Neural progenitor cell (in vitro differentiated cells): ENCODE data around the gene COL5A3. TPM values are rescaled to one million over a fixed set of nuclear protein-coding genes. Genes with fewer than 3 reads are reported as not detected.

Experiments
- DNase-seq: peaks from one replicate; pipeline ENCODE4 v3.0.0-alpha.2; 2016; ENCODE audit warnings: low spot score
- H2AFZ ChIP-seq: fragments of 200-600 bp; sonication (generic); replicated peaks from 2 replicates; pipeline ENCODE4 v1.6.1; 2016; ENCODE audit warnings: antibody characterized with exemption
- H3F3A ChIP-seq: fragments of 200-600 bp; sonication (generic); 2 replicates; pipeline ENCODE4 v1.6.1; 2016; ENCODE audit warnings: antibody characterized with exemption, low read depth
- H3K27ac ChIP-seq: fragments of 200-600 bp; sonication (generic); 2 replicates; pipeline ENCODE4 v1.5.1; 2016; ENCODE audit warnings: mild to moderate bottlenecking
- H3K27me3 ChIP-seq: fragments of 200-600 bp; sonication (generic); 2 replicates; pipeline ENCODE4 v1.6.1; 2016; ENCODE audit warnings: mild to moderate bottlenecking, moderate library complexity
- H3K36me3 ChIP-seq: fragments of 200-600 bp; sonication (generic); 2 replicates; pipeline ENCODE4 v1.5.1; 2016
- H3K4me1 ChIP-seq: fragments of 200-600 bp; sonication (generic); 2 replicates; pipeline ENCODE4 v1.6.1; 2016; ENCODE audit warnings: mixed run types
- H3K4me2 ChIP-seq: fragments of 200-600 bp; sonication (generic); 2 replicates; pipeline ENCODE4 v1.6.1; 2016
- H3K4me3 ChIP-seq: fragments of 200-600 bp; sonication (generic); 2 replicates; pipeline ENCODE4 v1.5.1; 2016
- H3K79me2 ChIP-seq: fragments of 200-600 bp; sonication (generic); 2 replicates; pipeline ENCODE4 v1.6.1; 2016; ENCODE audit warnings: low read depth
- H3K9ac ChIP-seq: fragments of 200-600 bp; sonication (generic); 2 replicates; pipeline ENCODE4 v1.6.1; 2016
- H3K9me3 ChIP-seq: fragments of 200-600 bp; sonication (generic); 2 replicates; pipeline ENCODE4 v1.5.1; 2016; ENCODE audit warnings: low read depth
- H4K20me1 ChIP-seq: fragments of 200-600 bp; sonication (generic); 2 replicates; pipeline ENCODE4 v1.6.1; 2016; ENCODE audit warnings: low read depth
- H3K27ac Mint-ChIP-seq: 3 replicates; pipeline ENCODE4 v1.8.0; 2021; ENCODE audit warnings: mixed read lengths
- H3K27me3 Mint-ChIP-seq: 2 replicates; pipeline ENCODE4 v1.8.0; 2022; ENCODE audit warnings: low read depth, mild to moderate bottlenecking, inconsistent platforms, moderate library complexity, mixed read lengths; ENCODE audit not compliant: insufficient read depth
- H3K36me3 Mint-ChIP-seq: 3 replicates; pipeline ENCODE4 v1.8.0; 2021; ENCODE audit warnings: mixed read lengths
- H3K4me1 Mint-ChIP-seq: 3 replicates; pipeline ENCODE4 v1.8.0; 2021; ENCODE audit warnings: mixed read lengths
- H3K4me3 Mint-ChIP-seq: 3 replicates; pipeline ENCODE4 v1.8.0; 2021; ENCODE audit warnings: mild to moderate bottlenecking, moderate library complexity, mixed read lengths
- H3K9me3 Mint-ChIP-seq: 3 replicates; pipeline ENCODE4 v1.8.0; 2020; ENCODE audit warnings: mixed read lengths
- CTCF ChIP-seq: fragments of 200-600 bp; sonication (generic); IDR thresholded peaks from 2 replicates; pipeline ENCODE4 v1.5.1; 2017; ENCODE audit warnings: antibody characterized with exemption, mild to moderate bottlenecking
- EZH2 ChIP-seq: fragments of 200-600 bp; sonication (generic); IDR thresholded peaks from 2 replicates; pipeline ENCODE4 v1.6.1; 2017; ENCODE audit warnings: antibody characterized with exemption, mild to moderate bottlenecking, moderate library complexity
- EZH2phosphoT487 ChIP-seq: fragments of 200-600 bp; sonication (generic); IDR thresholded peaks from 2 replicates; pipeline ENCODE4 v1.6.1; 2017; ENCODE audit warnings: antibody characterized with exemption
- total RNA-seq: library from RNA; depleted of rRNA; stranded (reverse); fragments of >200 nt; gene quantifications from 2 replicates; pipeline ENCODE4 v1.2.3, GENCODE V29; 2015; ENCODE audit warnings: low replicate concordance

The COL5A3 gene
- total RNA-seq, 1 donor from 2014 or later = not detected

- TF ChIP-seq CTCF (no peak), EZH2 (no peak), EZH2phosphoT487 (no peak)
- Mint-ChIP-seq H3K27ac (no peak overlapping the region), H3K36me3 (no peaks in the 10 kb centered on the region), H3K27me3 (peaks cover 29% of the 10 kb centered on the region), H3K4me1 (peaks cover 3% of the 10 kb centered on the region), H3K4me3 (peak overlapping the region; percentile 3), H3K9me3 (no peaks in the 10 kb centered on the region)
- Histone ChIP-seq H3K79me2 (no peaks in the 10 kb centered on the region), H3K4me3 (no peak overlapping the region), H2AFZ (no peak overlapping the region), H4K20me1 (no peaks in the 10 kb centered on the region), H3K4me2 (no peak overlapping the region), H3K27ac (no peak overlapping the region), H3K9ac (no peak overlapping the region), H3K27me3 (peaks cover 40% of the 10 kb centered on the region), H3F3A (no peaks in the 10 kb centered on the region), H3K36me3 (no peaks in the 10 kb centered on the region), H3K9me3 (no peaks in the 10 kb centered on the region), H3K4me1 (no peaks in the 10 kb centered on the region)
- DNase-seq = no peak
These were observed 43.0 kb downstream of the COL5A3 start for GRCh38 chr19:9967326-9967725.

DNA sequence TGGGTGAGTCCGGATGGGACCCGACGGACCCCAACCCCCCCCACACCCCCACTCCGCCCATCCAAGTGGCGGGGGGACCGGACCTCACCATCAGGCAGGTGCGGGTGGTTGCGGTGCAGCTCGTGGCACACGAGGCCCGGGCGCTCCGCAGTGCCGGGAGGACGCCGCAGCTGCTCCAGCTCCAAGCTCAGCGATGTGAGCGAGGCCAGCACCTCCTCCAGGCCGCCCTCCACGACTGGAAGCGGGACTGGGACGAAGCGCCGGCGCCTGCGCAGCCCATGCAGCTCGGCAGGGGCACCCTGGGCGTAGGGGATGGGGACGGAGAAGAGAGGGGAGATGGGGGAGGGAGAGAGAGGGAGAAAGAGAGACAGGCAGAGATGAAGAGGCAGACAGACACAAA is 43.9 kb downstream of the COL5A3 start:
- Histone ChIP-seq H2AFZ (peak overlapping the region; percentile 82), H3K27ac (no peak overlapping the region), H3K36me3 (no peaks in the 10 kb centered on the region), H3K4me3 (peak overlapping the region; percentile 21), H3K27me3 (peaks cover 40% of the 10 kb centered on the region), H3K79me2 (no peaks in the 10 kb centered on the region), H3K9ac (no peak overlapping the region), H3F3A (no peaks in the 10 kb centered on the region), H4K20me1 (no peaks in the 10 kb centered on the region), H3K4me1 (no peaks in the 10 kb centered on the region), H3K4me2 (peak overlapping the region; percentile 61), H3K9me3 (no peaks in the 10 kb centered on the region)
- peak; percentile 39 for DNase-seq
- no peaks in the 10 kb centered on the region for H3K9me3 Mint-ChIP-seq
- TF ChIP-seq EZH2 (peak; percentile 60), CTCF (no peak)
- H3K4me1 Mint-ChIP-seq = peaks cover 3% of the 10 kb centered on the region
- H3K4me3 Mint-ChIP-seq = no peak overlapping the region
- no peaks in the 10 kb centered on the region for H3K36me3 Mint-ChIP-seq
- no peak overlapping the region for H3K27ac Mint-ChIP-seq
- peaks cover 25% of the 10 kb centered on the region for H3K27me3 Mint-ChIP-seq

GRCh38 chr19:9966024-9966423 is 44.3 kb downstream of the COL5A3 start:
- Histone ChIP-seq H3K79me2 (no peaks in the 10 kb centered on the region), H2AFZ (peak overlapping the region; percentile 82), H3K9ac (no peak overlapping the region), H4K20me1 (no peaks in the 10 kb centered on the region), H3K9me3 (no peaks in the 10 kb centered on the region), H3F3A (no peaks in the 10 kb centered on the region), H3K4me3 (peak overlapping the region; percentile 21), H3K4me2 (peak overlapping the region; percentile 61), H3K27me3 (peaks cover 40% of the 10 kb centered on the region), H3K27ac (no peak overlapping the region), H3K36me3 (no peaks in the 10 kb centered on the region), H3K4me1 (no peaks in the 10 kb centered on the region)
- no peak for DNase-seq
- H3K36me3 Mint-ChIP-seq = peaks cover under 1% of the 10 kb centered on the region
- peaks cover 25% of the 10 kb centered on the region for H3K27me3 Mint-ChIP-seq
- no peak overlapping the region for H3K4me3 Mint-ChIP-seq
- H3K27ac Mint-ChIP-seq = no peak overlapping the region
- no peaks in the 10 kb centered on the region for H3K9me3 Mint-ChIP-seq
- H3K4me1 Mint-ChIP-seq = peaks cover 3% of the 10 kb centered on the region
- no peak for TF ChIP-seq CTCF
- peak; percentile 40 for TF ChIP-seq EZH2phosphoT487
